Breast epithelium (tissue), 4 donors: ENCODE data around the gene RTN3. TPM values are rescaled to one million over a fixed set of nuclear protein-coding genes. Genes with fewer than 3 reads are reported as not detected.
"Not testable (repeated sequence)": the region's sequence is repeated elsewhere in the genome, so short reads cannot be mapped to it uniquely, and the experiment has no call there.

Source experiments
- DNase-seq, 2 donors: peaks; one replicate each; pipeline ENCODE4 v3.0.0-alpha.2; 2019; ENCODE audit warnings: low spot score in 2 of 2
- H3K27ac ChIP-seq, 2 donors: fragments of 200-600 bp; sonication (generic) in 1 of 2; one replicate each; pipeline ENCODE4 v1.5.1; 2016 to 2019; ENCODE audit warnings: mild to moderate bottlenecking in 1 of 2
- H3K27me3 ChIP-seq, 2 donors: fragments of 200-600 bp; sonication (generic) in 1 of 2; one replicate each; pipeline versions ENCODE4 v1.5.1 to v1.6.0; 2017 to 2019; ENCODE audit warnings: control low read depth in 1 of 2, mild to moderate bottlenecking in 1 of 2
- H3K36me3 ChIP-seq: fragments of 200-600 bp; one replicate; pipeline ENCODE4 v1.5.1; 2019
- H3K4me1 ChIP-seq, 2 donors: fragments of 200-600 bp; sonication (generic); one replicate each; pipeline ENCODE4 v1.5.1; 2016 to 2019; ENCODE audit warnings: control low read depth in 1 of 2
- H3K4me3 ChIP-seq, 3 donors: fragments of 200-600 bp; sonication (generic); 1 replicate in 2 of 3; 2 replicates in 1 of 3; pipeline ENCODE4 v1.5.1; 2016 to 2019; ENCODE audit warnings: mild to moderate bottlenecking in 3 of 3, moderate library complexity in 2 of 3
- H3K9me3 ChIP-seq, 2 donors: fragments of 200-600 bp; sonication (generic) in 1 of 2; one replicate each; pipeline ENCODE4 v1.5.1; 2016 to 2019; ENCODE audit warnings: control low read depth in 1 of 2
- POLR2A ChIP-seq: fragments of 450-650 bp; IDR thresholded peaks from one replicate; pipeline ENCODE4 v1.6.1; 2016; ENCODE audit warnings: antibody characterized with exemption, mild to moderate bottlenecking, moderate library complexity
- POLR2AphosphoS5 ChIP-seq, 3 donors: sonication (generic); formaldehyde crosslinking; IDR thresholded peaks; one replicate each; pipeline ENCODE4 v1.6.1; 2017; ENCODE audit warnings: antibody characterized with exemption in 3 of 3
- intact Hi-C: fragments of 100-400 bp; cut with DNase I; formaldehyde crosslinking; loops from one replicate; pipeline ENCODE4 v1.15.1; 2023; ENCODE audit warnings: low total_unique reads
- total RNA-seq, 3 donors: library from RNA; depleted of rRNA; stranded (reverse); fragments of >200 nt; gene quantifications; one replicate each; pipeline ENCODE4 v1.1.0, GENCODE V29; 2016
- TF ChIP-seq, protein P1 (sequence below), 3 donors: fragments of 450-650 bp; IDR thresholded peaks; one replicate each; pipeline ENCODE4 v1.5.1; 2016 to 2017; ENCODE audit warnings: antibody characterized with exemption in 3 of 3, mild to moderate bottlenecking in 3 of 3, moderate library complexity in 3 of 3

The RTN3 gene
- total RNA-seq, 3 donors from 2014 or later, result 115 to 199 (median 162) TPM

DNA sequence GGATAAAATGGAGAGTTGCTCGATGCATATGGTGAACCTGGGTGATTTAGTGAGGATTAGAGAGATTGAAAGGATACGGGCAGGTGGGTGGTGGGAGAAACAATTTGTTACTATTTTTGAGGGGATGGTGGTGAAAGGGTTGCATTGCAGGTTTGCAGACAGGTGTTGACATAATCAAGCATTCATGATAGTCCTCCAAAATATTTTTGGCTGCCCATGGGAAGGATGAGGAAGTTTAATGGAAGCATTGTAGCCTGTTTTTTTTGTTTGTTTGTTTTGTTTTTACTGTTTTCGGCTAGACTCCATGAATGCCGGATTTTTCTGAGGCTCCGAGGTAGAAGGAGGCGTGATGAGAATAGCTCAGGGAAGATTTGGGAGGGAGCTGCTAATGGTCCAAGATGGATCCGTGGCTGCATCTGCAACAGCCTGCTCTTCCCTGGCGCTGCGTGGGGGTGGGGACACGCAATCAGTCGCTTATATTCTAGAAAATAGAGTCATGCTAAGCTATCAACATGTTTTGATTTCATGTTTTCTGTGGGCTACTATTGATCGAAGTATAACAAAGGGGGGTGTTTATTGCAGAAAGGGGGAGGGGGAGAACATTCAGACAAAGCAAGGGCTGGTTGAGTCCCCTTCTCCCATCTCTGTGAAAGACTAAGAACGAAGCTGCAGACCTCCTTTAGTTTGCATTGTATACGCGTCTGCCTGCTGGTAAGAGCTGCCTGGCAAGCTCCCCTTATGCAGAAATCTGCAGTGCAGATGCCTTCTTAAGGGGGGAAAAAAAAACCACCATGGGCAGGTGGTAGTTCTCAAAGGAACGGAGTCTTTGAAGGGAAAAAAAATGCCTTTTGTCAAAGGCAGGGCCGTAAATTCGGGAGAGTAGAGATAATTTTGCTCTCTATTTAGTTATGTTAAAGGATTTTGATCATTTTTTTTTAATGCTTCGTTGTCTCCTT, 1.0 kb downstream of the RTN3 start:
- TF ChIP-seq, protein P1, sequence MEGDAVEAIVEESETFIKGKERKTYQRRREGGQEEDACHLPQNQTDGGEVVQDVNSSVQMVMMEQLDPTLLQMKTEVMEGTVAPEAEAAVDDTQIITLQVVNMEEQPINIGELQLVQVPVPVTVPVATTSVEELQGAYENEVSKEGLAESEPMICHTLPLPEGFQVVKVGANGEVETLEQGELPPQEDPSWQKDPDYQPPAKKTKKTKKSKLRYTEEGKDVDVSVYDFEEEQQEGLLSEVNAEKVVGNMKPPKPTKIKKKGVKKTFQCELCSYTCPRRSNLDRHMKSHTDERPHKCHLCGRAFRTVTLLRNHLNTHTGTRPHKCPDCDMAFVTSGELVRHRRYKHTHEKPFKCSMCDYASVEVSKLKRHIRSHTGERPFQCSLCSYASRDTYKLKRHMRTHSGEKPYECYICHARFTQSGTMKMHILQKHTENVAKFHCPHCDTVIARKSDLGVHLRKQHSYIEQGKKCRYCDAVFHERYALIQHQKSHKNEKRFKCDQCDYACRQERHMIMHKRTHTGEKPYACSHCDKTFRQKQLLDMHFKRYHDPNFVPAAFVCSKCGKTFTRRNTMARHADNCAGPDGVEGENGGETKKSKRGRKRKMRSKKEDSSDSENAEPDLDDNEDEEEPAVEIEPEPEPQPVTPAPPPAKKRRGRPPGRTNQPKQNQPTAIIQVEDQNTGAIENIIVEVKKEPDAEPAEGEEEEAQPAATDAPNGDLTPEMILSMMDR (IDR thresholded peaks at IDR 0.05), result peak; percentile 37 to 61 (median 46)
- TF ChIP-seq POLR2A, result no peak
- Histone ChIP-seq H3K4me1 (no peaks in the 10 kb centered on the region), H3K27ac (peak overlapping the region; percentile 93 to 94), H3K4me3 (peak overlapping the region; percentile 70 to 77 (median 76)), H3K27me3 (no peaks in the 10 kb centered on the region), H3K9me3 (no peaks in the 10 kb centered on the region), H3K36me3 (no peaks in the 10 kb centered on the region)
- intact Hi-C loops, result no loop called here
- DNase-seq, result no peak

GRCh38 chr11:63683133-63683991, 2.1 kb downstream of the RTN3 start:
- H3K4me1 ChIP-seq, result no peaks in the 10 kb centered on the region
- peak overlapping the region; percentile 70 to 77 (median 76) for H3K4me3 ChIP-seq
- no peak for DNase-seq
- peak overlapping the region in 1 of 2 donors; percentile 93 for H3K27ac ChIP-seq
- no peaks in the 10 kb centered on the region for H3K9me3 ChIP-seq
- no peaks in the 10 kb centered on the region for H3K27me3 ChIP-seq
- H3K36me3 ChIP-seq, result no peaks in the 10 kb centered on the region
- intact Hi-C loops, result no loop called here
- TF ChIP-seq POLR2A, result no peak
- TF ChIP-seq POLR2AphosphoS5 (IDR thresholded peaks at IDR 0.05), result no peak
- TF ChIP-seq, protein P1 (IDR thresholded peaks at IDR 0.05), result no peak

- H3K36me3 ChIP-seq, DNase-seq, H3K27ac ChIP-seq, H3K27me3 ChIP-seq, H3K4me1 ChIP-seq, H3K9me3 ChIP-seq, H3K4me3 ChIP-seq, intact Hi-C loops: not testable (repeated sequence)
These were observed 3.9 kb downstream of the RTN3 start for GRCh38 chr11:63685158-63685721.

DNA sequence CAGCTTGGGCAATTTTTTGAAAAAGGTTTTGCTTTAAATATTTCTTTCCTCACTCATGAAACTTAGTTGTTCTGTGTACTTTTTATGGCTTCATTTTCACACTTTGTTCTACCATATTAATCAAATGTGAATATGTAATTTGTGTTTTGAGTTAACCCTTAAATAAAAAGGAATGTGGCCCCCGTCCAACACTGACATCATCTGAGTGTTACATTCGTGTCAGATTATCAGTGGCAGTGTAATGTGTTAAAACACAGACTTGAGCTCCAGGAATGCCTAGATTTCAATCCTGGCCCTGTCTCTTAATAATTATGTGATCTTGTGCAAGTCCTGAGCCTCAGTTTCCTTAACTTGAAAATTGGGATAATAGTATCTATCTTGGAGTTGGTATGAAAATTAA, 5.6 kb downstream of the RTN3 start:
- H3K27me3 ChIP-seq, result no peaks in the 10 kb centered on the region
- intact Hi-C loops, result no loop called here
- no peak for DNase-seq
- H3K27ac ChIP-seq, result peak overlapping the region in 1 of 2 donors; percentile 28
- H3K9me3 ChIP-seq, result no peaks in the 10 kb centered on the region
- no peaks in the 10 kb centered on the region for H3K4me1 ChIP-seq
- H3K36me3 ChIP-seq, result no peaks in the 10 kb centered on the region
- no peak overlapping the region for H3K4me3 ChIP-seq
- TF ChIP-seq POLR2A, result no peak
- TF ChIP-seq, protein P1 (IDR thresholded peaks at IDR 0.05), result no peak
- no peak for TF ChIP-seq POLR2AphosphoS5 (IDR thresholded peaks at IDR 0.05)

- intact Hi-C loops, result no loop called here
- Histone ChIP-seq H3K4me3 (no peak overlapping the region), H3K27ac (no peak overlapping the region), H3K9me3 (no peaks in the 10 kb centered on the region), H3K36me3 (no peaks in the 10 kb centered on the region), H3K27me3 (no peaks in the 10 kb centered on the region), H3K4me1 (no peaks in the 10 kb centered on the region)
- no peak for TF ChIP-seq POLR2AphosphoS5 (IDR thresholded peaks at IDR 0.05)
- DNase-seq, result no peak
These were observed 6.5 kb downstream of the RTN3 start for GRCh38 chr11:63687845-63688244.
